Endothelial cell of umbilical vein (primary cell): ENCODE data around the gene DVL3.

Experiments
- CTCF ChIP-seq, 2 donors: IDR thresholded peaks; 1 replicate in 1 of 2; 2 replicates in 1 of 2; pipeline ENCODE4 v1.5.1; 2011; ENCODE audit warnings: low read length in 2 of 2, mild to moderate bottlenecking in 2 of 2, moderate library complexity in 2 of 2, control low read depth in 1 of 2, inconsistent platforms in 1 of 2, low read depth in 1 of 2; ENCODE audit not compliant: insufficient read depth in 1 of 2; ENCODE audit errors: extremely low read depth in 1 of 2
- EZH2 ChIP-seq: IDR thresholded peaks from 2 replicates; pipeline ENCODE4 v1.6.1; 2012; ENCODE audit warnings: borderline replicate concordance, low read depth, mild to moderate bottlenecking, moderate library complexity, low read length, inconsistent platforms; ENCODE audit not compliant: severe bottlenecking
- FOS ChIP-seq: IDR thresholded peaks from 2 replicates; pipeline ENCODE4 v1.6.1; 2011; ENCODE audit warnings: mild to moderate bottlenecking, low read length, moderate library complexity, borderline replicate concordance; ENCODE audit not compliant: insufficient read depth
- MAX ChIP-seq: IDR thresholded peaks from 2 replicates; pipeline ENCODE4 v1.6.1; 2011; ENCODE audit not compliant: insufficient read depth, insufficient read length
- MYC ChIP-seq: IDR thresholded peaks from one replicate; pipeline ENCODE4 v1.6.1; 2011; ENCODE audit warnings: mild to moderate bottlenecking, low read depth, low read length
- POLR2A ChIP-seq: IDR thresholded peaks from 2 replicates; pipeline ENCODE4 v1.6.1; 2012; ENCODE audit warnings: low read depth, mild to moderate bottlenecking, control low read depth, low read length
- POLR2AphosphoS5 ChIP-seq: IDR thresholded peaks from 2 replicates; pipeline ENCODE4 v1.6.1; 2012; ENCODE audit warnings: low read depth, mild to moderate bottlenecking, control low read depth, low read length, moderate library complexity; ENCODE audit not compliant: insufficient read depth

- TF ChIP-seq MAX (no peak), FOS (no peak), MYC (no peak), CTCF (IDR thresholded peaks at IDR 0.05; ENCODE audit: extremely low read depth in 1 of 2, insufficient read depth in 1 of 2, low read depth in 1 of 2, low read length in 2 of 2) (no peak), POLR2A (no peak), EZH2 (no peak), POLR2AphosphoS5 (no peak)
Measured at GRCh38 chr3:184192889-184193288, 37.7 kb downstream of the DVL3 start.
